ENCODE measurements around the gene TTLL11. TPM values are rescaled to one million over a fixed set of nuclear protein-coding genes. Genes with fewer than 3 reads are reported as not detected.

Gene TTLL11
- total RNA-seq, 1 donor from 2014 or later, result 4.0 TPM

DNA sequence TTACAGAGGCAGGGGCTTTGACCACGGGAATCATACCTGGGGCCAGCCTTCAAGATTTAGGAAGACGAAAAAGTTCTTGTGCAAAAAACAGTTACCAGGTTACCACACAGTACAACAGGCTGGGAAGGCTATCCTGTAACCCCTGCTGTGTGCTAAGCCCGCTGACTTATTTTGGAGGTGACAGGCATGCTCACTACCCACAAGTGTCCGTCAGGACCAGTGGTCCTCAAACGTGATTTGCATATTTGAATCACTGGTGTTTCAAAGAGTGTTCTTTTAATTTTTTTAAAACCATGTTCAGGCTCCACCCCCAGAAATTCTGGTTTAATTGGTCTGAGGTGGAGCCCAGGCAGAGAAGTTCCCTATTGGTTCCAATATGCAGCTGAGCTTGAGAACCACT, 146.6 kb downstream of the TTLL11 start:
- TF ChIP-seq, protein P1, sequence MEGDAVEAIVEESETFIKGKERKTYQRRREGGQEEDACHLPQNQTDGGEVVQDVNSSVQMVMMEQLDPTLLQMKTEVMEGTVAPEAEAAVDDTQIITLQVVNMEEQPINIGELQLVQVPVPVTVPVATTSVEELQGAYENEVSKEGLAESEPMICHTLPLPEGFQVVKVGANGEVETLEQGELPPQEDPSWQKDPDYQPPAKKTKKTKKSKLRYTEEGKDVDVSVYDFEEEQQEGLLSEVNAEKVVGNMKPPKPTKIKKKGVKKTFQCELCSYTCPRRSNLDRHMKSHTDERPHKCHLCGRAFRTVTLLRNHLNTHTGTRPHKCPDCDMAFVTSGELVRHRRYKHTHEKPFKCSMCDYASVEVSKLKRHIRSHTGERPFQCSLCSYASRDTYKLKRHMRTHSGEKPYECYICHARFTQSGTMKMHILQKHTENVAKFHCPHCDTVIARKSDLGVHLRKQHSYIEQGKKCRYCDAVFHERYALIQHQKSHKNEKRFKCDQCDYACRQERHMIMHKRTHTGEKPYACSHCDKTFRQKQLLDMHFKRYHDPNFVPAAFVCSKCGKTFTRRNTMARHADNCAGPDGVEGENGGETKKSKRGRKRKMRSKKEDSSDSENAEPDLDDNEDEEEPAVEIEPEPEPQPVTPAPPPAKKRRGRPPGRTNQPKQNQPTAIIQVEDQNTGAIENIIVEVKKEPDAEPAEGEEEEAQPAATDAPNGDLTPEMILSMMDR (IDR thresholded peaks at IDR 0.05; ENCODE audit: unreplicated experiment), result no peak
- H3K9me3 Mint-ChIP-seq (ENCODE audit: unreplicated experiment), result no peaks in the 10 kb centered on the region
- no peaks in the 10 kb centered on the region for H3K4me1 Mint-ChIP-seq (ENCODE audit: unreplicated experiment)
- DNase-seq (ENCODE audit: low spot score), result no peak
- H3K27me3 Mint-ChIP-seq (ENCODE audit: unreplicated experiment), result peaks cover 2% of the 10 kb centered on the region
- no peaks in the 10 kb centered on the region for H3K36me3 Mint-ChIP-seq (ENCODE audit: low read depth, unreplicated experiment)
- no peak overlapping the region for H3K4me3 Mint-ChIP-seq (ENCODE audit: unreplicated experiment)
- no peak overlapping the region for H3K27ac Mint-ChIP-seq (ENCODE audit: unreplicated experiment)

DNA sequence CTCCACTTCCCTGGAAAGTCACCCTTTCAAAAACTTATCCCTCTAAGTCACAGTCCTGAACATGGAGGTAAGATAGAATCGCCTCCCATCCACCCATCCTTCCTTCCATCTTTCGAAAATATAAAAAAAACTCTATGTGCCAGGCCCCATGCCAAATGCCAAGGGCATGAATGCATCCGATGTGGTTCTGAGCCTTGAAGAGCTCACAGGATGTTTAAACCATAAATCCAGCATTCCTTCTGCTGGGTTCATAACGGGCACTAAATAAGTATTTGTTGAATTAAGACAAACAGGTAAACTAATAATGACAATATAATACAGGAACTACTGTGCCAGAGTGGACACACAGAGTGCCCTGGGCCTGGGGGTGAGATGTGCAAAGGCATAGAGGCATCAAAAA, 147.3 kb downstream of the TTLL11 start:
- Mint-ChIP-seq H3K4me3 (ENCODE audit: unreplicated experiment) (no peak overlapping the region), H3K36me3 (ENCODE audit: low read depth, unreplicated experiment) (no peaks in the 10 kb centered on the region), H3K27ac (ENCODE audit: unreplicated experiment) (no peak overlapping the region), H3K9me3 (ENCODE audit: unreplicated experiment) (no peaks in the 10 kb centered on the region), H3K27me3 (ENCODE audit: unreplicated experiment) (peaks cover 2% of the 10 kb centered on the region), H3K4me1 (ENCODE audit: unreplicated experiment) (no peaks in the 10 kb centered on the region)
- no peak for DNase-seq (ENCODE audit: low spot score)
- TF ChIP-seq, protein P1 (IDR thresholded peaks at IDR 0.05; ENCODE audit: unreplicated experiment), result no peak

DNA sequence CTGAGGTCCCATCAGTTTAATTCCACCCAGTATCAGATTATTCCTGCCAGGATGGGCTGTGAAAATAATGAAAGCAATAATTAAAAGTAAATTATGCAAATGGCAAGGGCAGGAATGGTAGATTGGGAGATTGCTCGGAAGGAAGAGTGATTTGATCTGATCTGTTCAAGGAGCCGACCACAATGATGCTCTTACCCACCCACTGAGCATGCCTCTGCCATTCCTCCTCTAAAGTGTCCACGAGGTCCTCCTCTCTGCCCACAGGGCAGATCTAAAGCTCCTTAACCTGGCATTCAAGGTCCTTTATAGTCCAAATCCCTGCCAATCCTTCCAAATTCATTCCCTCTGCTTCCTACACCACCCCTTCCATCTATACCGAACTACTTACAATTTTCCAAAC, 147.8 kb downstream of the TTLL11 start:
- H3K9me3 Mint-ChIP-seq (ENCODE audit: unreplicated experiment), result no peaks in the 10 kb centered on the region
- no peaks in the 10 kb centered on the region for H3K4me1 Mint-ChIP-seq (ENCODE audit: unreplicated experiment)
- H3K36me3 Mint-ChIP-seq (ENCODE audit: low read depth, unreplicated experiment), result no peaks in the 10 kb centered on the region
- TF ChIP-seq, protein P1 (IDR thresholded peaks at IDR 0.05; ENCODE audit: unreplicated experiment), result no peak
- H3K4me3 Mint-ChIP-seq (ENCODE audit: unreplicated experiment), result no peak overlapping the region
- H3K27ac Mint-ChIP-seq (ENCODE audit: unreplicated experiment), result no peak overlapping the region
- DNase-seq (ENCODE audit: low spot score), result no peak
- peaks cover 2% of the 10 kb centered on the region for H3K27me3 Mint-ChIP-seq (ENCODE audit: unreplicated experiment)

DNA sequence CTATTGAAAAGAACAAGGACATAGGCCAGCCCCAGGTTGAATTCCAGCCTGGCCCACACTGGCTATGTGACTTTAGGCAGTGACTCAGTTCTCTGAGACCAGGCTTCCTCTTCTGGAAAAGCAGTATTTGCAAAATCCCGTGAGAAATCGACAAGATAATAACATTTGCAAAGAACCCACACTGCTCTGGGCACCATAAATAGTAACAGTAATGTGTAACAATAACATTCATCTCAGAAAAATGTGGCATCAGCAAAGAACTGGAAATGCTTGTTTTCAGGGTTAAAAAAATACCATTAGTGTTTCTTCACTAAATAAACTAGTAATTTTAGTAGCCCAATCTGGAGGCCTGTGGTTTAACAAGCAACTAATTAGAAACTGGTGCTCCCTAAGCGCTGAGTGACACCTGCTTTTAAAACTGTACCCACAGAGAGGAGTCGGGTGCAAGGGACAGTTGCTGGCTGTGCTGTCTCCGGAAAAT, 148.4 kb downstream of the TTLL11 start:
- H3K4me1 Mint-ChIP-seq (ENCODE audit: unreplicated experiment), result no peaks in the 10 kb centered on the region
- TF ChIP-seq, protein P1 (IDR thresholded peaks at IDR 0.05; ENCODE audit: unreplicated experiment), result no peak
- H3K9me3 Mint-ChIP-seq (ENCODE audit: unreplicated experiment), result no peaks in the 10 kb centered on the region
- H3K27me3 Mint-ChIP-seq (ENCODE audit: unreplicated experiment), result no peaks in the 10 kb centered on the region
- H3K4me3 Mint-ChIP-seq (ENCODE audit: unreplicated experiment), result no peak overlapping the region
- no peak overlapping the region for H3K27ac Mint-ChIP-seq (ENCODE audit: unreplicated experiment)
- no peaks in the 10 kb centered on the region for H3K36me3 Mint-ChIP-seq (ENCODE audit: low read depth, unreplicated experiment)
- DNase-seq (ENCODE audit: low spot score), result no peak

DNA sequence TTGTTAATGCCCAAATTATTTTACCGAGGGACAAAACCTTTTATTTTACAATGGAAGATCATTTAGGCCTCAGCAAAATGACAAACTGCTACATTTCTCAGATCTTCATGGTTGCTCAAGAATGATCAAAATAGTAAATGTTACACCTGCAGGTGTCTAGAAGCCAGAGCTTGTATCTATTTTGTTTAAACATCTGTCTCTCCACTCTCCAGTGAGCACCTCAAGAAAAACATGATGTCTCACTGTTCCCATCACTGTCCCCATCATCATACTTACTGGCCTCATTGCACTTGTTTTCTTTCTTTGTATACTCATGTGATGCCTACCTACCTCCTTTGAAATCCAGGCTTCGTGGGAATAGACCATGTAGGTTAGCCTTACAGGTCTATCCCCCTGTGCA, 149.6 kb downstream of the TTLL11 start:
- no peak overlapping the region for H3K27ac Mint-ChIP-seq (ENCODE audit: unreplicated experiment)
- no peaks in the 10 kb centered on the region for H3K9me3 Mint-ChIP-seq (ENCODE audit: unreplicated experiment)
- TF ChIP-seq, protein P1 (IDR thresholded peaks at IDR 0.05; ENCODE audit: unreplicated experiment), result no peak
- H3K36me3 Mint-ChIP-seq (ENCODE audit: low read depth, unreplicated experiment), result no peaks in the 10 kb centered on the region
- DNase-seq (ENCODE audit: low spot score), result no peak
- no peak overlapping the region for H3K4me3 Mint-ChIP-seq (ENCODE audit: unreplicated experiment)
- H3K4me1 Mint-ChIP-seq (ENCODE audit: unreplicated experiment), result no peaks in the 10 kb centered on the region
- no peaks in the 10 kb centered on the region for H3K27me3 Mint-ChIP-seq (ENCODE audit: unreplicated experiment)
